GM19240 (cell line): ENCODE measurements around the gene GPR55.
"Not testable (repeated sequence)": the region's sequence is repeated elsewhere in the genome, so short reads cannot be mapped to it uniquely, and the experiment has no call there.

Source experiments
- DNase-seq: peaks from one replicate; pipeline ENCODE4 v3.0.0; 2011; ENCODE audit warnings: low spot score; ENCODE audit not compliant: insufficient read length

The GPR55 gene

GRCh38 chr2:230950874-230951339, 25.9 kb upstream of the GPR55 start:
- DNase-seq, result no peak

GRCh38 chr2:230949966-230950873, 25.2 kb upstream of the GPR55 start:
- no peak for DNase-seq

GRCh38 chr2:230947908-230948365, 22.9 kb upstream of the GPR55 start:
- DNase-seq, result no peak

GRCh38 chr2:230947235-230947576, 22.2 kb upstream of the GPR55 start:
- no peak for DNase-seq

- DNase-seq, result no peak
Observed at GRCh38 chr2:230946429-230947234, 21.6 kb upstream of the GPR55 start.

- DNase-seq, result no peak
Observed at GRCh38 chr2:230944757-230945372, 19.8 kb upstream of the GPR55 start.

DNA sequence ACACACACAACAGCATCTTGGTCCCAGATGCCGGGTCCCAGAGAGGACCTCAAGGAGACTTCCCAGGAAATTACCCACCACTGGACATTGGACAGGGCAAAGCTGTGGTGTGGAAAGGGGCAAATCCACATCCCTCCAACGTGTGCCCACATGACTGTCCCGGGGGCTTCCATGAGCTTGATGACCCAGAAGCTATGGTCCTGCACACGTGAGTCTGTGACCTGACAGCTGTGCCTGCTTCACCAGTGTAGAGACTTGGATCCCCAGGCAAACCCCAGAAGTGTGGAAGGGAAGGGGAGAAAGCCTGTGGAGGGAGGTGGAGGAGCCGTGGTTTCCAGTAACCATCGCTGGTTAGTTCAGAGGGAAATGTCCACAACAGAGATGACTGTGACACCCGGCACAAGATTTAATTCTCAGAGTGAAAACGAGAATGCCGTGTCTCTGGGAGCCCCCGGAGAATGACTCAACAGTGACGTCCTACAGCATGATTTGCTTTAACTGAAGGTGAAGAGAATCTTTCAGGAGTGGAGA, 19.1 kb upstream of the GPR55 start:
- peak; percentile 65 for DNase-seq

- peak; percentile 79 for DNase-seq
Observed at GRCh38 chr2:230942920-230943896, 18.2 kb upstream of the GPR55 start.

DNA sequence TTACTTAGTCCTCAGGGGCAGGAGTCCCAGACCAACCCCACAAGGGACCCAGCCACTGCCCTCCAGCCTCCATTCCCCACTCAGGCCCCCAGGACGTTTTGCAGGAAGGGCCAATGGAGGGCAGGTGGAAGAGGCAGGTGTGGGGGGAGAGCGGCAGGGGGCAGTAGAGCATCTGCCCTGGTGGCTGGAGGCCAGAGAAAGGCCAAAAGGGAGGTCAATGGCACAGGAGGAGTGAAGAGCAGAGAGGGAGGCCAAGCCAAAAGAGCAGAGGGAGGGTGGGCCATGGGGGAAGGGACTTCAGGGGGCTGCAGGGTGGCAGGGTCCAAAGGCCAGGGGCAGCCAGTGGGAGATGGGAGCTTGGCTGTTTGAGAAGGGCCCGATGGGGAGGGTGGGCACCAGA, 17.3 kb upstream of the GPR55 start:
- no peak for DNase-seq

DNA sequence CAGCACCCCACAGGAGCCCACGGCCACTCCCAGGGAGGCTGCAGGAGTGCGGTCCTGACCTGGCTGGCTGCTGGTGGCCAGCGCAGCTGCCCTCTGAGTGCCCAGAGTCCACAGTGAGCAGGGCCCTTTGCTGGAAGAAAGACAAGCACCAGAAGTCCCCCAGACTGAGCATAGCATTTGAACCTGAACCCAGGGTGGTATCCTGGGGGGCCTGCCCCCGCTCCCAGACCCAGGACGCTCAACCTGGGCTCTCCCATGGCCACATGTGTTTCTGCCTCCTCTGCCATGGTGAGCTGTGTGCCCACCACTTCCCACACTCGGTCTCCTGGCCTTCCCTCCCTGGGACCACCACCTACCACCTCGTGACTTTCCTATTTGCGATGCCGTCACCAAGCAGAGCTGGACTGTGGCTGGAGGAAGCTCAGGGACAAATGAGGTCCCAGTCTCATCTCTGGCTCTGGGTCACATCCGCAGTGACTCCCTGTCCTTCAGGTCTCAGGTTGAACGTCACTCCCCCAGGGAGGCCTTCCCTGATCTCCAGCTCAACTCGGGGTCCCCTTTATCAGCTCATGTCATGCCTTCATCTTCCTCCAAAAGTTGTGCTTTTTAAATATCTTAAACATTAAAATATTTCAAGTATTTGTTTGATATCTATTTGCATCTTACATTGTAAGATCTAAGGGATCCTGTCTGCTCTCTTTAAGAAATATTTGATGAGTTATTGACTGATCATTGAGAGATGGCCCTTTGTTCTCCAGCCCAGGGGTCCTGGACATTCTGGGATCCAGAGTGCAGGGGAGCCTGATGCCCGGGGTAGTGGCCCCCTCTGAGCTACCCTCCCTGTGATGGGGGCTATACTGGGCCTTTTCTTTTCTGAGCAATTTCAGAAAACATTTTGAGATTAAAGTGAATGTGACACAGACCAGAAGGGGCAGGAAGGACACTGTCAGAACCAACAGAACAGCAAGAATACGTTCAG, 16.4 kb upstream of the GPR55 start:
- no peak for DNase-seq

- no peak for DNase-seq
Observed at GRCh38 chr2:230940471-230940815, 15.4 kb upstream of the GPR55 start.

DNA sequence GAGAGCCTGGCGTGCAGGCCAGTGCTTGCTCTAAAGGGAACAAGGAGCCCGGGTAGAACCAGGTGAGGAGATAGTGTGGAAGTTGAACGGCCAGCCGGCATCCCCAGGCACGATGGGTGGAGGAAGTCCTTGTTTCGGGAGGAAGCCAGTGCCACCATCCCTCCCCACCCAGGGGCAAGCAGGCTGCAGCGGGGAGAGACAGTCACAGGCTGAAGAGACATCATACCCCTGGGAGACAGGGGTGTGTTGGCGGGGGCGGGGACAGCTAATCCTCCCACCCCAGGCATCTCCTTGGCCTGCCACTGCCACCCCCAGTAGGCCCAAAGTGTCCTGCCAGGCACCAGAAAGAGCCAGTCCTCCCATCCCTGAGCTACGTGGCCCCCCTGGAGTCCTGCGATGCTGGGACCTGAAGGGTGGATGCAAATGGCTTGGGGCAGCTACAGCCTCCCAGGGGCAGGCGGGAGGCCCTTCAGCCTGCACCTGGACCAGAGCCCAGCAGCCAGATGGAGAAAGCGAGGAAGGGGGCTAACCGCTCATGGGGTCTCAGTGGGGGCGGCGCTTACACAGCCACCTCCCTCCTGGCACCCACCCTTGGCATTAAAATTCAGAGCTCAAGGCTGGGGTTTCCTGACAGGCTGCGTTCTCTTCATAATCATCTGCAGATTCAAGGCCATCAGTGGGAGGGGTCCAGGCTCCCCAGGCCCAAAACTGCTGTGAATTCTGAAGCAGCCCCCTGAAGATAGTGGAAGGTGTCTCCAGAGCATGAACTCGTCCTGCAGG, 14.8 kb upstream of the GPR55 start:
- DNase-seq, result no peak

DNA sequence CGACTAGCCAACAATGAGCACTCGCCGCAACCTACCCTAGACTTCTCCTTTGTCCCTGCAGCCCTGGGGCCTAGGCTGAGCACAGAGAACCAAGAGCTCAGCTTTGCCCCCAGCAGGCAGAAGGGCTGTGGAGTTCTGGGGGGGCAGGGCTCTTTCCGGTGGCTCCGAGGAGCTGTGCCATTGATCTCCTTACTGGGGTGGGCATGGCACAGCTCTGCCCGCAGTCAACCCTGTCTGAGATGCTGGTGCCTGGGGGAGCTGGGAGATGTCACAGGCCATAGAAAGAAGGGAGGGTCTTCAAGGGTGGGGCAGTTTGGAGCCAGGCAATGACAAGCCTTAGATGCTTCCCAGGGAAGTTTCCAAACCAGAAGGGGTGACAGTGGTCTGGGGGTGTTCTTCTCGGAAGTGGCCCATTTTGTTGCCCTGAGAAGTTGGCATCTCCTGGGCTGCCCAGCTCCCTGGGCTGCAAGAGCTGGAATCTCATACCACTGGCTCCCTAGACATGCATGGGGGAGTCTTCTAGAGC, 14.1 kb upstream of the GPR55 start:
- DNase-seq, result no peak

GRCh38 chr2:230938516-230939065, 13.5 kb upstream of the GPR55 start:
- DNase-seq, result no peak

DNA sequence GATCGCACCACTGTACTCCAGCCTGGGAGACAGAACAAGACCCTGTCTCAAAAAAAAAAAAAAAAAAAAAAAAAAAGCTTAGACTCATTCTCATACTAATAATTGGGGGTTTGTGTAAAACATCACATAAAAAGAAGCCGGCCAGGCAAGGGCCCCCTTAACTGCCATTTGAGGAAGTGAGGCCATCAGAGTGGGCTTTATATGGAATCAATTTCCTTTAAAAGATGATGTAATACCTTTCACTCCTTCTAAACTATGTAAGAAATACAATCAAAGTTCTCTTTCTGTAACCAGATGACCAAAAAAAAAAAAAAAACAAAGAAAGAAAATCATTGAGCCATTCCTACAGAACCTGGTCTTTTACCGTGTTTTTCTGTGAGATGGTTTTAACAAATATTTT, 13.1 kb upstream of the GPR55 start:
- no peak for DNase-seq

GRCh38 chr2:230937362-230937761, 12.3 kb upstream of the GPR55 start:
- DNase-seq, result no peak

DNA sequence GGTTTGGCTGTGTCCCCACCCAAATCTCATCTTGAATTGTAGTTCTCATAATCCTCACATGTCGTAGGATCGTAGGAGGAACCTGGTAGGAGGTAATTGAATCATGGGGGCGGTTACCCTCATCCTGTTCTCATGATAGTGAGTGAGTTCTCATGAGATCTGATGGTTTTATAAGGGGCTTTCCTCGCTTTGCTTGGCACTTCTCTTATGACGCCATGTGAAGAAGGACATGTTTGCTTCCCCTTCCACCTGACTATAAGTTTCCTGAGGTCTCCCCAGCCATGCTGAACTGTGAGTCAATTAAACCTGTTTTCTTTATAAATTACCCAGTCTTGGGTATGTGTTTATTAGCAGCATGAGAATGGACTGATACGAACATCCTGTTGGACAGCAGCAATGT, 11.2 kb upstream of the GPR55 start:
- not testable (repeated sequence) for DNase-seq

DNA sequence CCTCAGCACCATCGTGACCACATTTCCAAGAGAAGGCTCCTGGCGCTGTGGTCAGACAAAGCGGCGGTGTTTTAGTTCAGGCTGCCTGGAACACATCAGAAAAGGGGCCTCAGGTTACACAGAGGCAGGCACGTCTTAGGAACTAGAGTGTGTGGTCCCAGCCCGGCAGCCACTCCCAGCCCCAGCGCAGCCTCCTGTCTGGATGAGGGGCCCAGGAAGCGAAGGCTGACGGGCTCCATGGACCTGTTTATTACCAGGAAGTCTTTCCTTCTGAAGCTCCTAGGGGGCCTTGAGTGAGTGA, 10.0 kb upstream of the GPR55 start:
- DNase-seq, result no peak
